GM18870 (cell line): ENCODE results near the gene SELENOS.

Experiments used
- ATAC-seq: cut with Tn5 transposase; IDR thresholded peaks from one replicate; pipeline ENCODE4 v1.9.1; 2021; ENCODE audit warnings: moderate library complexity; ENCODE audit not compliant: unreplicated experiment

SELENOS gene

DNA sequence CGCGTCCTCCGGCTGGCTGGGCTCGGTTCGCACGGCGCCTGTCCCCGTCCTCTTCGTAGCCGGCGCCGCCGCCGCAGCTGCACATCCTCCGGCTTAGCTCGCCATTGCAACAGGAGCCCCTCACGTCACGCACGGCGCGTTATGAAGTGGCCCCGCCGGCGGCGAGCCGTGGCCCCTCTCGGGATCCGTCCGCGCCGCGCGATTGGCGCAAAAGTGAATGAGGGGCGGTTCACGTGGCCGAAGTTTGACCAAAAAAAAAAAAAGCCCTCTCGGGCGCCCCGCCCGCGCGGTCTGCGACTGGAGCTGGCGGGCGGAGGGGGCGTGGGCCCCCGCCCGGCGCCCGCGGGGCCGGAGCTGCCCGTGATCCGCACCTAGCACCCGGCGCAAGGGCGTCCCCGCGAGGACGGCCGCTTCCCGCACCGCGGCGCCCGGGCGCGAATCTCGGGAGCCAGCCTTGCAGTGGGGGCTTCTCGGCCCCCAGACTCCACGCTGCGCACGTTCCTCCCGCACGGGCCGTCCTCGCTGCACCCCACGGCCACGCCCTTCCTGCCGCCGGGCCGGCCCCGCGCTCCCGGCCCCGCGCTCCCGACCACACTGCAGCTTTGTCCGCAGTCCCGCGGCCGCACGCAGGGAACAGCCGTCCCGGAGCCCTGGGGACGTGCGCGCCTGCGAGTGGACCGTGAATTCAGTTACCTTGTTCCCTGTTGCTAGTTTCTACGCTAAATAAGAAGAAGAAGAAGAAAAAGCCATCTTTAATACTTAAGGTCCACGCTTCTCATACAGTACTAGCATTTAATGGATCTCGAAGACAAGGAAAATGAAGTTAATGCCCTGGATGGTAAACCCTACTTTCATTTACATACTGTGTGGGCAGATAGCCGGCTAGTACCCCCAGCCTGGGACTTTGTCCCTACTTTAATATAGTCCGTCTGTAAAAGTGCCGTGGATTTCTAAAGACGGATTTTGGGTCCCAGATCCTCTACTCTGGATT is 25.2 kb downstream of the SELENOS start, which contains the start of gene CHSY1:
Gene CHSY1 (minus strand): TSS at position 219 of the 991 bp plus-strand sequence. CDS start 592 bp downstream, outside the sequence.
- ATAC-seq, result peak; percentile 66

DNA sequence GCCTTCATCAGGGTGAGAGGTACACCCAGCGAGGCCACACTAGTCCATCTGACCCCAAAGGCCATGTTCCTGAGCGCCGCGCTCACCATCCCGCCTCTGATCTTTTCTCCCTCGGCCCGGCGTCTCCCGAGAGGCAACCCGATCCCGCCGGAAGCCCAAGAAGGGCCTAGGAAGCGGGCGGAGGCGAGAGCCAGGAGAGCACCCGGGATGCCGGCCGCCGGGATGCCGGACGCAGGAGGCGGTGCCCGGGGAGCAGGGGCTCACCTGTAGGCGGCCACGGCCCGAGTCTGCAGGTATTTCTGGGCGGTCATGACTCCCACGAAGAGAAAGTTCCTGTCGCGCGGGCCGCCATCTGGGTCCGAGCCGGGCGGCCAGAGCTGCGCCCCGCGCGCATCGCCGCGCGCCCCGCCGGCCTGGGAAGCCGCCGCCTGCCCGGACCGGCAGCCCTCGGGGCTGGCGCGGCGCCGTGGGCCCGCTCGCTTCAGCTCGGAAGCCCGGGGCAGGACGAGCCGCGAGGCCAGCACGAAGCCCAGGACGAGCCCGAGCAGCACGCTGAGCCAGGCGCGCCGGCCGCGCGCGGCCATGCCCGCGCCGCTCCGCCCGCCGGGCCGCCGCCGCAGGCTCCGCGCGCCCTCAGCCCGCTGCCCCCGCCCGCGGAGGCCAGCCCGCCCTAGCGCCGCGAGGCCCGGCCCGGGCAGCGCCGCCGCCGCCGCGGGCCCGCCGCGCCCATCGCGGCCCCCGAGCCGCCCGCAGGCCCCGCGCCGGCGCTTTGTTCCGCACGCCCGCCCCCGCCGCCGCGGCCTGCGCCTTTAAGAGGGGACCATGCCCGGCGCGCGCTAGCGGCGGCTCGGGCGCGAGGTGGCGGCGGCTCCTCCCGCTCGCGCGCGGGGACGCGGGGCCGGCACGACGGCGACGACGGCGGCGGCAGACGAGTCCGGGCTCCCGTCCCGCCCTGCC is 26.1 kb downstream of the SELENOS start:
- no peak for ATAC-seq

GRCh38 chr15:101250341-101250831 is 26.9 kb downstream of the SELENOS start:
- ATAC-seq, result no peak

DNA sequence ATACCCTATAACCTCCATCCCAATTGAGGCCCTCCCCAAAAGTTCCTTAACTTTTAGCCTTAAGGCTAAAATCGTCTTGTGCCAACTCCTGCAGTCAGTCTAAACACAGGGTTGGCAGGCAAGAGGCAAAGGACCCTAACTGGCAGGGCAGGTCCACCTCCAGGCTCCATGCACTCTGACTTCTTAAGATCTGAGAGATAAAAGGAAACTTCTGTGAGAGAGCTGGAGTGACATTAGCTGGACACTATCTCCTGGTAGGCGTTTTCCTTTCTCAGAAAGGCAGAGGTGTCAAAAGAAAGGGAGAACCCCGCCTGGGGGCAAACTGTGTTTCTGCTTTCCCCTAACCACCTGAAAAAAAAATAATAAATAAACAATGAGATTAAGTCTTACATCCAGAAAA is 29.0 kb downstream of the SELENOS start:
- no peak for ATAC-seq

DNA sequence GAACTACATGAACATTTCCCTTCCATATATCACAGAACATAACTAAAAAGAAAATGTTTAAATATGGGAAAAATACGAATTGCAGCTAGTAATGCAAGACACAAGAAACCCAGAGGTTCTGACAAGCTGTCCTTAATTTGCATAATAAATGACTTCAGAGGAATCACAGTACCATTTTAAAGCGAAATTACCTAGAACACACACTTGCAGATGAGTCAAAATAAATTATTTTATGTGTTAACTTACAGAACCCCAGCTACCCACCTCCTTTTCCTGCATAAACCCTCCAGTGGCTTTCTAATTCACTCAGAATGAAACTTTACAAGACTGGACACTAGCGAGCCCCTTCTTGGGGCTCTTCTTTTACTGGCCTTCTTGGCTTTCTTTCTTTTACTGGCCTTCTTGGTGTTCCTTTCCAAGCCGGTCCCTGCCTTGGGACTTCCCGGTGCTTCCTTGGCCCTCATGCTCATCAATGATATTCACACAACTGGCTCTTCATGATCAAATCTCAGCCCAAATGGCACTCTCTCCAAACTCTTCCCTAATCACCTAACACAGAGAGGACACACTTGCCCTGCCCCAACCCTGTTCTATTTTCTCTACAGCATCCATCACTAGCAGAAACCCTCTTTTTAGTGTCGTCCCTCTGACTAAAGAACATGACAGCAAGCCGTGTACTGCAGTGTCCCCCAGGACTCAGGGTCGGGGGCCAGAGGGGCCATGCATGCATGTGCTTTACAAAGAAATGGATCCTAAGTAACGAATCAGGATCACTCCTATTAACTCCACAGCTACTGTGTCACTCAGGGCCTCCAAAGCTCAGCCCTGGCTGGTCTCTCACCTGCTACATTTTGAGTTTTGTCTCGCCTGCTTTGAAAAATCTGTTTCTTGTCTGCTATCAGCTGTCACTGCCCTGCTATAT is 30.2 kb downstream of the SELENOS start:
- no peak for ATAC-seq

DNA sequence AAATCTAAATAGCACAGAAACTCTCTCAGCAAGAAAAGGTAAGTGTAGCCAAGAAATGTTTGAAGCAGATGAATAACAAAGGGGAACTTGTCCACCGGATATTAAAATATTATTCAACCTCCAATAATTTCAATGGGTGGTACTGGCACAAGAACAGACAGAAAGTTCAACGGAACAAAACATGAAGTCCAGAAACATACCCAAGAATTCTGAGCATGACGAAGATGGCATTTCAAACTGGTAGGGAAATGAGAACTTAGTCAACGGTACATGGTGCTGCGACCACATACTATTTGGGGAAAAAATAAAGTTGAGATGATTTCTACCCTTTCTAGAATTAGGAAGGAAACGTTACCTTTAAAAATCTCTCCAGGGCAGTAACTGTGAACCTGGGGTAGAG is 30.9 kb downstream of the SELENOS start:
- no peak for ATAC-seq

DNA sequence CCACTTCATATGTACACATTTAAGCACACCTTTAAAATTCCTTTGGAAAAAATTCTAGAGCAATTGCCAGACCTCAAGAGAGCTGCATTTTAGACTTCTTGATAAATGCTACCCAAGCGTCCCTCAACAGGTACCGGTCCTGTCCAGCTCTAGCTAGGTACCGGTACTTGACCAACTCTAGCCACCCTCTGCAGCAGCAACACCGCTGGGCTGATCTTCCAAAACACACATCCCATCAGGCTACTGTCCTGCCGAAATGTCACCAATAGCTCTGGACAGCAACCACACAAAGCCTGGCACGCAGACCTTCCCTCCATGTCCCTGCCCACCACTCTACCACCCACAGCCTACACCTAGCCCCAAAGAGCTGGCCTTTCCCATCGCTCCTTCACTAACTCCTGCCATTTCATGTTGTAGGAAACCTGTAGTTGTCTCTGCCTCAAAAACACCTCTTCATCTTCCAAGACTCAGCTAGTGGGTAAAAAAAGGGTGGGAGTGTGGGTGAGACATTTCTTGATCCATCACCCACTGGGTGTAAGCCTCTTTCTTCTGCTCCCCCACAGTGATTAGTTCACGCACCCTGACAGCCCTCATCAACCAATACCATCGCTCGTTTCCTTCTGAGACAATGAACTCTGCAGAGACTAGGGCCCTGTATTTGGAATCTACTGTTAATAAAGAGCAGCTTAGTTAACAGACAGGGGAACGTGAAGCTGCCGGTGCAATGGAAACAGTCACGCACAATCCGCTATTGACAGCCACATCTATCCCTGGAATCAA is 32.2 kb downstream of the SELENOS start:
- no peak for ATAC-seq

GRCh38 chr15:101244036-101244781 is 33.1 kb downstream of the SELENOS start:
- ATAC-seq, result no peak

DNA sequence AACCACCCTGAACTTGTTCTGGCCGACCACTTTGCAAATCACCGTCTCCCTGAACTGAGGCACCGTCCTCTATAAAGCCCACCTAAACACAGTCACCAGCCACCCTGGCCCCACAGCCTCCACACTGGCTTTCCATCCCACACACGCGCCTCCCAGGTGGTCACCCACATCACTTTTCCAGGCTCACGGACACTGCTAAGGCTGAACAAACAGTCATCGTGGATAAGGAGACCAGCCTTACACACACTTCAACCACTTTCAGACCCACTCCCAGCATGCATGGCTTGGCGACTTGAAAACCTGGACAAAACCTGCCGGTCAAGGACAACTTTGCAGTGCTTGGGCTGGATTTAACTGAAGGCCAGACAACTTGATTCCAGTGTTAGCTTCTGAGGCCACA is 33.9 kb downstream of the SELENOS start:
- no peak for ATAC-seq

GRCh38 chr15:101242999-101243336 is 34.3 kb downstream of the SELENOS start:
- ATAC-seq, result no peak

DNA sequence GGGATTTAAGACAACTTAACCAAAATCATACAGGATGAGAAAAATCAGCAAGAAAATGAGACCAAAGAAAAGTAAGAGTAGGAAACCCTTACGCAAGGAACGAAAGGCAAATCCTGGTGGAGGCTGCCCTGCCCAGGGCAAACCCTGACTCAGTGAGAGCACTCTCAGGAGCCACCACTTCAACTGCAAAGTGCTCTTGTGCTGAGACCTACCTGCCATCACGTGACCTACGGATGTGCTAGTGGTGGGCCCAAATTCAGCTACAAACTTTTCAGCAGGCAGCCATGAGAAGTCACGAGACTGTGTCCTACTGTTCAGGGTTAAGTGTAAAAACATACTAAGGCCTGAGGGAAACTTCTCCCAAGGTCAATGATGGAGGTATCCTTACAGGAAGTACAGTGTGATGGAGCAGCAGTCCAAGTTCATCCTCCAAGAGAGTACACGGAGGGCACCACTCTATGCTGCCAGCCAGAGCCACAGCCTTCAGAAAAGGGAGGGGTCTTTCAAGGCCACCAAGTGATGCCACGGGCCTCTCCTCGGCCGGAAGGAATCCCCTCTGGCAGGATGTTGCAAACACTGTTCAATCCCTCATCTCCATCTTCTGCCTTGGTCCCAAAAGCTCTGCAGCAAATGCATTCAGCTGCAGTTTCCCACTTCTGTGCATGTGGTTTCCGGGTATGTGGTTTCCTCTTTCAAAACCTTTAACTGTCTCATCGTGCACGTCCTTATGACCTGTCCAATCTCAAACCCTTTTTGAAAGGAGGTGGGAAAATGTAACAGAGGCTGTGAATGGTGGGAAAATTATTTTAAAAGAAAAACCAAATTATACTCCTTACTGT is 34.9 kb downstream of the SELENOS start:
- ATAC-seq, result peak; percentile 79

DNA sequence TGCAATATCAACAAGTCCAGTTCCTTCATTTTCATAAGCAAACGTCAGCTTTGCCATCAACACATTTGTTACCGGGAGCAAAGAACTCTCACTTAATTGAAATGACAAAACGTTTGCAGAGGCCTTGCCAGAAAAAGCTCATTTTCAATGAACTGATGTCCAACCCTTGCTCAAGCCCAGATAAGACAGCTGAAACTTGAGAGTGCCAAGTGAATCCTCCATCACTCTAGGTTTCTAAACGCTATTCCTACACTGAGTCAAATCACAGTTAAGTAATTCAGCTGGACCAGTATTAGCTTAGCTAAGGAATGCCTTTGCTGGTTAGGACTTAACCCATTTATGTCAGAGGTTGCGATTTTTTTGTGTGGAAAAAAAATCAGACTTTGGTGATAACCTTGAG is 36.9 kb downstream of the SELENOS start:
- ATAC-seq, result no peak

DNA sequence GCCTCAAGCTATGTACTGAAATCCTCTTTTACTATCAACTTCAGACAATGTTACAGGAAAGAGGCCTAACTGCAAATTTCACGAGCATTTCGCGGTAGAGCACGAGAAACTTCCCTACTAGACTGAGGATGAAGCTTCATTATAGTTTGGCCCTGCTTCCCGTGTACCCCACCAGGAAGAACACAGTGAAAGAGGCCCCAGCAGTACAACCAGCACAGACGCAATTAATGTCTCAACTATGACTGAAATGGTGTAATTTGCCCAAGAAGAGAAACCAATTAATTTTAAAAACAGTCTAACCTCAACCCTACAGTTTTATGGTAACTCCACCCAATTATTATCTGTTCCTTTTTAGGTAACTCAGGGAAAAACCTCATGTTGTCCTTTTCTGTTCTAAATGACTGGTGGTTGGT is 37.6 kb downstream of the SELENOS start:
- ATAC-seq, result no peak

- ATAC-seq, result no peak
Measured at GRCh38 chr15:101237251-101237650, 40.0 kb downstream of the SELENOS start.

DNA sequence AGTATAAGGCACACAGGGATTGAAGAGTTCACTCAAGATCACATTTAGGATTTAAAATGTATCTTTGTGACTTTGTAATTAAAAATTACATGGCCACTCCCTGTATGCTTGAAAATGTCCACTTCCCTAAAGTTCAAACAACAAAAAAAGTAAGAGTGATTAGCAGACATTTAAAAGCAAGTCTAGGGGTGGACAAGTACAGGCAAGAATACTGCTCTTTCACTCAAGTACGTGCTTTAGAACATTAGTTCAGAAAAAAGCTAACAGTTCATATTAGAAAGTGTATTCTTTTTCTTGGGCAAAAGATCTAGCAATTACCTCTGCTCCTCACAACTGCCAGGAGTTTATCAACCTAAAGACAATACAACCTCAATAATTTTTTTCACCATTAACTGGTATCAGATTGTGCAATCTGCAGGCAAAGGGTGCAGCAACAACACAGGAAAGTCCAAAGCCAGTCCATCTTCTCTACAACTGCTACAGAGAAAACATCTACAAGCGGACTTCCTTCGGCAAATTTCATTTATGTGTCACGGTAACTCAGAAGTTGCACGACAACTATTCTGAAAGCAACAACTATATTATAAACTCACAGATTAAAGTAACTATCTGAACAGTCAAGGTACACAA is 43.5 kb downstream of the SELENOS start:
- no peak for ATAC-seq

DNA sequence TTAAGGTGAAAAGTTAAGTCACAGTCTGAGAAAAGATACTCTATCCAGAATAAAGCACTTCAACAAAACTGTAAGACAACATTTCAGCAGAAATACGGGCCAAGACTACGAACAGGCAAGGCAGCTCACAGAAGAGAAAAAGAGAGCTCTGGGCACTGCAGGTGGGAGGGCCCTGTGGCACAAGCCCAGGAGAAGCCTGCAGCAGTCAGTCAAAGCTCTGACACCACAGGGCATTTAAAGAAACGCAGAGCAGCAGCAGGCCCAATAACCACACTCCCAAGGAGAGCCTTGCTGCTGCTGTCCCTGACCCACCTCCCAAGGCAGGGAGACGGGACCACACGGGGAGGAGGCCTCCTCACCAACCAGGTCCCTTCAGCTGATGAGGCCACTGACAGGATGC is 44.6 kb downstream of the SELENOS start:
- no peak for ATAC-seq

- ATAC-seq, result no peak
Measured at GRCh38 chr15:101228313-101228712, 49.0 kb downstream of the SELENOS start.
